Fibroblast of skin of abdomen (primary cell): ENCODE data around the gene NFIC.

Source experiments
- DNase-seq: peaks from one replicate; pipeline ENCODE4 v3.0.0-alpha.2; 2013

The NFIC gene

GRCh38 chr19:3512562-3513228 lies 146.3 kb downstream of the NFIC start:
- no peak for DNase-seq

- no peak for DNase-seq
Observed at GRCh38 chr19:3513229-3514140, 147.1 kb downstream of the NFIC start.

- DNase-seq: peak; percentile 25
Observed at GRCh38 chr19:3514930-3515329, 148.5 kb downstream of the NFIC start.

DNA sequence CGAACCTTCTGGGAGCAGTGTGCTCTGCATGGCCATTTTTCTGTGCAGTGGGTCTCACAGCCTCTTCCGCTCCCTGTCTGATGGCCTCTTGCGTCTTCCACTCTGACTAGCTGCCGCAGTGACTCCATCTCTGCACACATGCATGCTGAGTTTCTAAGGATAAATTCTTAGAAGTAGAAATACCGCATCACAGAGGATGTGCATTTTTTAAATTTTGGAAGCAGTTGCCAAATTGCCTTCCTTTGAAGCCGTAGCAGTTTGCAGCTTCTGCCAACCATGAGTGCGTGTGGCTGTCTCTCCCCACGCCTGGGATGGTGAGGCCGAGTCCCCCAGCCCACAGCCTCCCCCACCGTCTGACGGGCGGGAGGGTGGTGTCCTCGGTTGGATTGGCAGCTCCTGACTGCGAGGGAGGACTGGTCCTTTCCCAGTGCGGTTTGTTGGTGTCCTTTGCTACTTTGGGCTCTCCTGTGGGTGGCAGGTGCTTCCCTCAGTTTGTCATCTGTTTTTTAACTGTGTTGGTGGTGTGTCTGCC lies 149.6 kb downstream of the NFIC start:
- DNase-seq: peak; percentile 78

DNA sequence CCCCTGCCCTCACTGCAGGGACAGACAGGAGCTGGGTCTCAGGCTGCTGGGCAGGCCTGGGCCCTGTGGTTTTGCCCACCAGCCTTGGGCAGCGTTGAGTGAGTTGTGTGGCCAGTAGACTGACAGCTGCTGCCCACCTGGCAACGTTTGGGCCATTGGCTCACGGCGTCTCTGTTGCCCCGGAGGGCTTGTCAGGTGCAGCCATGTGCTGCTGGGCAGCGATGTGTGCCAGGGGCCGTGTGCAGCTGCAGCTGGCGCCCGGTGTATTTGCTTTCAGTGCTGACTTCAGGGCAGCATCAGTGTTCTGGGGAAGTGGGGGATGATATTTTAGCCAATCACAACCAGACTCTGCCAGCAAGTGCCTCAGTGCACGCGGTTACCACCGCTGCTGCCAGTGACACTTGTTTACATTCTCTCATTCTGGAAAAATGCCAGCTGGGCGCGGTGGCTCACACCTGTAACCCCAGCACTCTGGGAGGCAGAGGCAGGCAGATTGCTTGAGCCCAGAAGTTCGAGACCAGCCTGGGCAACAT lies 150.4 kb downstream of the NFIC start:
- no peak for DNase-seq

- DNase-seq: no peak
Observed at GRCh38 chr19:3517638-3518037, 151.3 kb downstream of the NFIC start.

DNA sequence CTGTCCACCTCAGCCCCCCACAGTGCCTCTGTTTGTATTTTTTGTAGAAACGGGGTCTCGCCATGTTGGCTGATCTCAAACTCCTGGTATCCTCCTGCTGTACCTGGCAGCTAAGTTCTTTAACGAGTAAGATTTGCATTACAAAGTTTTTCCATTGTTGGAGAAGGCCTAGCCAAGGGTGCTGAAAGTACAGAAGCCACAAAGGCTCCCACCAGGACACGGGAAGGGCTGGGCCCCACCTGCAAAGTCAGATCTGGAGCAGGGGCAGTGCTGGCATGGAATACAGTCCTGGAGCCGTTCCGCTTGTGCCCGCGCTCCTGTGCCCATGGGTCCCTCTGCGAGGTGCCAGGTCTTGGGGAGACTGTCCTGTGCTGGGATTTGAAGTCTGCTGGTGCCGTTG lies 151.9 kb downstream of the NFIC start:
- no peak for DNase-seq

- no peak for DNase-seq
Observed at GRCh38 chr19:3518659-3519058, 152.3 kb downstream of the NFIC start.
